HCT116 (cell line): ENCODE measurements around the gene TEKTIP1. TPM values are rescaled to one million over a fixed set of nuclear protein-coding genes. Genes with fewer than 3 reads are reported as not detected.

Experiments used
- ATAC-seq: fragments of 200-7000 bp; cut with Tn5 transposase; 2 replicates; pipeline ENCODE4 v1.9.1; 2020; ENCODE audit warnings: mild to moderate bottlenecking, moderate library complexity
- BruUV-seq: library from RNA; stranded (reverse); fragments of 400-500 nt; replicated peaks from 2 replicates; lab custom pipeline; 2021; lab: Mats Ljungman, UMichigan
- CTCF ChIA-PET: fragments of 300-600 bp; sonication (Branson Sonifier 250); formaldehyde crosslinking; loops from one replicate; lab custom pipeline; 2021; ENCODE audit warnings: antibody characterized with exemption; lab: Charles Lee
- POLR2A ChIA-PET: fragments of 300-600, 350-600 bp; sonication (Branson Sonifier 250); formaldehyde crosslinking; loops from one replicate; lab custom pipeline; 2021; ENCODE audit warnings: antibody characterized with exemption; lab: Charles Lee
- RAD21 ChIA-PET, 2 experiments: fragments of 300-600 bp; sonication (Branson Sonifier 250); formaldehyde crosslinking; loops; one replicate each; lab custom pipeline; 2023; ENCODE audit warnings: low total read pairs in 2 of 2; ENCODE audit not compliant: uncharacterized antibody in 2 of 2, unreplicated experiment in 2 of 2, low non-redundant PET in 1 of 2; lab: Charles Lee
- DNase-seq: peaks from one replicate; pipeline ENCODE4 v3.0.0-alpha.2; 2010; ENCODE audit warnings: low read depth, low spot score
- H2AFZ ChIP-seq: fragments of 200-600 bp; shearing (Covaris generic), sonication (generic); 2 replicates; pipeline ENCODE4 v1.6.1; 2017; ENCODE audit warnings: low read depth, mixed run types, mixed read lengths, antibody characterized with exemption, low read length; ENCODE audit not compliant: poor library complexity, severe bottlenecking
- H3K27ac ChIP-seq: 2 replicates; pipeline ENCODE4 v1.5.1; 2012; ENCODE audit warnings: low read depth, low read length
- H3K27me3 ChIP-seq: fragments of 200-600 bp; sonication (generic); 2 replicates; pipeline ENCODE4 v1.6.1; 2016; ENCODE audit warnings: mixed run types, low read length, mixed read lengths; ENCODE audit not compliant: insufficient read depth
- H3K36me3 ChIP-seq, 2 experiments: fragments of 200-500 bp in 1 of 2; fragments of 200-600 bp in 1 of 2; sonication (Bioruptor generic) in 1 of 2; sonication (generic) in 1 of 2; 2 replicates each; pipeline versions ENCODE4 v1.5.1 to v1.6.1; 2014 to 2016; ENCODE audit warnings: low read length in 2 of 2, inconsistent platforms in 1 of 2, mixed read lengths in 1 of 2, mixed run types in 1 of 2; ENCODE audit not compliant: insufficient read depth in 2 of 2, control insufficient read depth in 1 of 2
- H3K4me1 ChIP-seq, 2 experiments: fragments of 200-600 bp in 1 of 2; sonication (generic) in 1 of 2; 2 replicates each; pipeline versions ENCODE4 v1.5.1 to v1.6.1; 2012 to 2017; ENCODE audit warnings: low read length in 2 of 2, inconsistent platforms in 1 of 2, mild to moderate bottlenecking in 1 of 2, mixed read lengths in 1 of 2, mixed run types in 1 of 2, moderate library complexity in 1 of 2; ENCODE audit not compliant: insufficient read depth in 2 of 2, control insufficient read depth in 1 of 2
- H3K4me2 ChIP-seq: fragments of 200-600 bp; sonication (generic); 2 replicates; pipeline ENCODE4 v1.6.1; 2017; ENCODE audit warnings: mixed run types, low read length, mixed read lengths
- H3K4me3 ChIP-seq, 2 experiments: fragments of 200-600 bp in 1 of 2; sonication (generic) in 1 of 2; replicated peaks in 1 of 2; 2 replicates each; pipeline ENCODE4 v1.5.1; 2011 to 2016; ENCODE audit warnings: low read length in 2 of 2, control low read depth in 1 of 2, low read depth in 1 of 2, mild to moderate bottlenecking in 1 of 2, mixed read lengths in 1 of 2, mixed run types in 1 of 2
- H3K79me2 ChIP-seq: fragments of 200-600 bp; sonication (generic); 2 replicates; pipeline ENCODE4 v1.6.1; 2017; ENCODE audit warnings: mild to moderate bottlenecking, mixed run types, low read length, moderate library complexity, mixed read lengths; ENCODE audit not compliant: insufficient read depth
- H3K9ac ChIP-seq: fragments of 200-600 bp; sonication (generic); 2 replicates; pipeline ENCODE4 v1.6.1; 2016; ENCODE audit warnings: low read length, mixed read lengths
- H3K9me2 ChIP-seq: fragments of 200-600 bp; sonication (generic), shearing (Covaris generic); 2 replicates; pipeline ENCODE4 v1.6.1; 2017; ENCODE audit warnings: mixed run types, mild to moderate bottlenecking, moderate library complexity; ENCODE audit not compliant: insufficient read depth
- H3K9me3 ChIP-seq, 2 experiments: fragments of 200-500 bp in 1 of 2; fragments of 200-600 bp in 1 of 2; sonication (Bioruptor generic) in 1 of 2; sonication (generic) in 1 of 2; 2 replicates each; pipeline ENCODE4 v1.6.1; 2014 to 2017; ENCODE audit warnings: low read length in 2 of 2, mixed read lengths in 2 of 2, inconsistent platforms in 1 of 2, low read depth in 1 of 2, mild to moderate bottlenecking in 1 of 2, mixed run types in 1 of 2, moderate library complexity in 1 of 2; ENCODE audit not compliant: control insufficient read depth in 1 of 2, insufficient read depth in 1 of 2
- H4K20me1 ChIP-seq: fragments of 200-600 bp; sonication (generic), shearing (Covaris generic); 2 replicates; pipeline ENCODE4 v1.6.1; 2017; ENCODE audit warnings: mixed run types, mild to moderate bottlenecking, moderate library complexity; ENCODE audit not compliant: insufficient read depth
- ATF3 ChIP-seq: IDR thresholded peaks from 2 replicates; pipeline ENCODE4 v1.6.1; 2012
- CBX3 ChIP-seq: IDR thresholded peaks from 2 replicates; pipeline ENCODE4 v1.6.1; 2012; ENCODE audit warnings: low read depth
- CEBPB ChIP-seq: IDR thresholded peaks from 2 replicates; pipeline ENCODE4 v1.6.1; 2012; ENCODE audit warnings: low read depth
- CTCF ChIP-seq, 3 experiments: fragments of 200-600 bp in 1 of 3; sonication (generic) in 1 of 3; IDR thresholded peaks in 2 of 3; conservative IDR thresholded peaks in 1 of 3; 2 replicates each; pipeline ENCODE4 v1.5.1; 2012 to 2017; ENCODE audit warnings: low read depth in 2 of 3, low read length in 2 of 3, antibody characterized with exemption in 1 of 3, borderline replicate concordance in 1 of 3, control low read depth in 1 of 3, mild to moderate bottlenecking in 1 of 3, mixed read lengths in 1 of 3, mixed run types in 1 of 3, moderate library complexity in 1 of 3; ENCODE audit not compliant: insufficient read depth in 1 of 3
- EGR1 ChIP-seq: IDR thresholded peaks from 2 replicates; pipeline ENCODE4 v1.6.1; 2012; ENCODE audit warnings: low read depth
- ELF1 ChIP-seq: IDR thresholded peaks from 2 replicates; pipeline ENCODE4 v1.6.1; 2012; ENCODE audit warnings: low read depth, borderline replicate concordance
- EZH2 ChIP-seq: fragments of 200-600 bp; sonication (generic); IDR thresholded peaks from 2 replicates; pipeline ENCODE4 v1.6.1; 2017; ENCODE audit warnings: antibody characterized with exemption, mixed run types
- JUND ChIP-seq: IDR thresholded peaks from 2 replicates; pipeline ENCODE4 v1.6.1; 2012
- MAX ChIP-seq: IDR thresholded peaks from 2 replicates; pipeline ENCODE4 v1.6.1; 2012
- POLR2A ChIP-seq: IDR thresholded peaks from 2 replicates; pipeline ENCODE4 v1.7.0; 2011; ENCODE audit warnings: borderline replicate concordance; ENCODE audit not compliant: insufficient read depth, insufficient read length; ENCODE audit errors: extremely low read depth
- POLR2AphosphoS5 ChIP-seq: IDR thresholded peaks from 2 replicates; pipeline ENCODE4 v1.6.1; 2011; ENCODE audit warnings: mild to moderate bottlenecking, low read depth, low read length, moderate library complexity
- RAD21 ChIP-seq: IDR thresholded peaks from 2 replicates; pipeline ENCODE4 v1.6.1; 2012; ENCODE audit warnings: low read depth, mild to moderate bottlenecking
- REST ChIP-seq: IDR thresholded peaks from 2 replicates; pipeline ENCODE4 v1.6.1; 2012; ENCODE audit warnings: low read depth
- SIN3A ChIP-seq: IDR thresholded peaks from 2 replicates; pipeline ENCODE4 v1.6.1; 2012; ENCODE audit warnings: low read depth
- SP1 ChIP-seq: IDR thresholded peaks from 2 replicates; pipeline ENCODE4 v1.6.1; 2012; ENCODE audit warnings: low read depth
- SRF ChIP-seq: IDR thresholded peaks from 2 replicates; pipeline ENCODE4 v1.6.1; 2012; ENCODE audit warnings: low read depth
- YY1 ChIP-seq: IDR thresholded peaks from 2 replicates; pipeline ENCODE4 v1.6.1; 2011; ENCODE audit warnings: low read length, low read depth, moderate library complexity, mild to moderate bottlenecking; ENCODE audit not compliant: insufficient replicate concordance; ENCODE audit errors: extremely low read depth
- ZBTB33 ChIP-seq: IDR thresholded peaks from 2 replicates; pipeline ENCODE4 v1.6.1; 2011; ENCODE audit warnings: mild to moderate bottlenecking, low read length, moderate library complexity; ENCODE audit not compliant: insufficient replicate concordance; ENCODE audit errors: extremely low read depth
- ZNF274 ChIP-seq: fragments of 200-500 bp; sonication (Bioruptor generic); IDR thresholded peaks from 2 replicates; pipeline ENCODE4 v1.6.1; 2014; ENCODE audit warnings: mild to moderate bottlenecking, low read depth, low read length, inconsistent platforms
- intact Hi-C: fragments of 100-400 bp; cut with micrococcal nuclease; formaldehyde crosslinking; loops from 2 replicates; pipeline ENCODE4 v1.10.0; 2022
- total RNA-seq: library from RNA; stranded (reverse); gene quantifications from one replicate; pipeline ENCODE4 v1.2.1, GENCODE V29; 2021; ENCODE audit not compliant: unreplicated experiment

The TEKTIP1 gene
- total RNA-seq, 1 experiment from 2014 or later = 1.2 TPM

GRCh38 chr19:3538258-3538929 is 580 bp upstream of the TEKTIP1 start:
- Histone ChIP-seq H2AFZ (no peak overlapping the region), H3K79me2 (no peaks in the 10 kb centered on the region), H3K4me3 (no peak overlapping the region), H3K9me3 (no peaks in the 10 kb centered on the region), H3K4me1 (peaks cover 3 to 22% of the 10 kb centered on the region in 2 experiments; a peak in 3 of 4 replicates), H4K20me1 (no peaks in the 10 kb centered on the region), H3K36me3 (peaks cover 2 to 10% of the 10 kb centered on the region in 2 experiments; a peak in 2 of 4 replicates), H3K9me2 (no peaks in the 10 kb centered on the region), H3K27ac (peak overlapping the region; percentile 34), H3K4me2 (peak overlapping the region; percentile 28), H3K9ac (no peak overlapping the region), H3K27me3 (no peaks in the 10 kb centered on the region)
- BruUV-seq = no TSS peak
- ChIA-PET RAD21 (no interaction called here), POLR2A (interaction anchor here (0.8 kb wide), 1 partner anchor 38 kb away, joined by 3 read pairs; no protein-coding TSS in a partner anchor), CTCF (no interaction called here)
- intact Hi-C loops = no loop called here
- ATAC-seq = peak; percentile 37
- DNase-seq = no peak
- TF ChIP-seq EGR1 (no peak), CTCF (IDR thresholded peaks at IDR 0.05 in 2 of 3, conservative IDR thresholded peaks at IDR 0.05 in 1 of 3; ENCODE audit: borderline replicate concordance in 1 of 3, insufficient read depth in 1 of 3, low read depth in 2 of 3, low read length in 2 of 3) (peak in 1 of 3 experiments; percentile 17; a peak in 1 of 6 replicates), ZNF274 (no peak), POLR2AphosphoS5 (peak; percentile 14; the same call in 1 of the 2 replicates), REST (no peak), ELF1 (no peak), JUND (0 out of 2 replicates have a peak, but pooled peaks have one; percentile 7), RAD21 (no peak), SRF (no peak), ATF3 (no peak), POLR2A (peak; percentile 30), CBX3 (no peak), SIN3A (no peak), EZH2 (no peak), SP1 (no peak), YY1 (no peak), ZBTB33 (no peak), MAX (no peak), CEBPB (no peak)
